HL-60/S4 (cell line): ENCODE measurements around the gene TCN2.
"Not testable (repeated sequence)": the region's sequence is repeated elsewhere in the genome, so short reads cannot be mapped to it uniquely, and the experiment has no call there.

ENCODE experiments used
- in situ Hi-C: fragments of 300-500 bp; cut with MboI; formaldehyde crosslinking; loops from 2 replicates; pipeline ENCODE4 v1.14.3; 2022; ENCODE audit warnings: low sequenced_read_pairs

Gene TCN2

GRCh38 chr22:30606455-30607299 is at the start of gene TCN2:
TSS of gene TCN2 (plus strand) at chr22:30607174. CDS start at chr22:30607332, 158 bp downstream.
- in situ Hi-C loops = no loop called here

- in situ Hi-C loops = no loop called here
Observed at GRCh38 chr22:30557243-30557642, 49.7 kb upstream of the TCN2 start.

- in situ Hi-C loops = no loop called here
Observed at GRCh38 chr22:30559889-30560288, 47.1 kb upstream of the TCN2 start.

- in situ Hi-C loops = not testable (repeated sequence)
Observed at GRCh38 chr22:30560643-30561202, 46.3 kb upstream of the TCN2 start.

GRCh38 chr22:30561402-30562189 is 45.4 kb upstream of the TCN2 start:
- in situ Hi-C loops = no loop called here

DNA sequence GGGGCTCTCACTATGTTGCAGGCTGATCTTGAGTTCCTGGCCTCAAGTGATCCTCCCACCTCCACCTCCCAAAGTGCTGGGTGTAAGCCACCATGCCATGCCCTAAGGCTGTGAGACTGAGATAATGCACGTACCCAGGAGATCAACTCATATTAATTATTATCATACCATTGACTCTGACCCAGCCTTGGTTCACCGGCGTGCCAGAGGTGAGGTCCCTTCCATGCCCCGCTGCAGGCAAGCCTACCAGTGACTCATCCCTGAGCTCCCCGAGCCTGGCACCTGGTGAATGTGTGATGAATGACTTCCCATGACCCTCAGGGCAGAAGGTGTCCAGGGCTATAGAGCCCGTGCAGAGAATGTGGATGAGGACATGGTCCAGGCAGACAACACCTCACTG is 44.6 kb upstream of the TCN2 start:
- in situ Hi-C loops = no loop called here

- in situ Hi-C loops = no loop called here
Observed at GRCh38 chr22:30564045-30564760, 42.8 kb upstream of the TCN2 start.

DNA sequence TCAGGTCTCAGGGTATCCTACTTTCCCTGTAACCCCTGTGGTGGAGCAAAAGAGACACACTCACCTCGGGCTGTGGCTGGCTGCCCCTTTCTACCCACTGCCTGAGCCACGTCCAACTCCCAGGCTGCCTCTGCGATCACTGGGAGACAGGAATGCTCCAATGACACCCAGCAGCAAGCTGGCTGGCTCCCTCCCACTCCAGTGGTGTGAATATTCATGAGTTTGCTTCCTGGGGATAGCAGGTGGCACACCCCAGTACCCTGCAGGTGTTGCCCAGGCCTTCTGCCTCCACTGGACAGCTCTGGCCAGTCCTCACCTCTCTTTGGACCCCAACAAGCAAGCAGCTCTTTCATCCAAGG is 42.2 kb upstream of the TCN2 start:
- in situ Hi-C loops = no loop called here

DNA sequence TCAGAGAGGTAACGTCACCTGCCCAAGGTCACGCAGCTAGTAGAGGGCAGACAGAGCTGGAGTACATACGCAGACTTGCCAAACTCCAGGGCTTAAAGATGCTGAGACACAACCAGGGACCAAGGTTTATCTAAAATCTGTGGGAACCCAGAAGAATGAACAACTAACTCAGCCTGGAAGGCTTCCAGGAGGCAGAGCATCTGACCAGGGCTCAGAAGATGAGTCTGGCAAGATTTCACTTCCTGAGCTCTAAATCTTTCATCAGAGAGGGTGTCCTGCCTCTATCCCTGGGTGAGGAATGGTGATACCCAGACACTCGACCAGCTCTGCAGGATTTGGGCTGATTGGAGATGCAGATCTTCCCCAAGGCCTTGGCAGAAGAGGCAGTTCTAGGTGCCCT is 41.6 kb upstream of the TCN2 start:
- in situ Hi-C loops = no loop called here

DNA sequence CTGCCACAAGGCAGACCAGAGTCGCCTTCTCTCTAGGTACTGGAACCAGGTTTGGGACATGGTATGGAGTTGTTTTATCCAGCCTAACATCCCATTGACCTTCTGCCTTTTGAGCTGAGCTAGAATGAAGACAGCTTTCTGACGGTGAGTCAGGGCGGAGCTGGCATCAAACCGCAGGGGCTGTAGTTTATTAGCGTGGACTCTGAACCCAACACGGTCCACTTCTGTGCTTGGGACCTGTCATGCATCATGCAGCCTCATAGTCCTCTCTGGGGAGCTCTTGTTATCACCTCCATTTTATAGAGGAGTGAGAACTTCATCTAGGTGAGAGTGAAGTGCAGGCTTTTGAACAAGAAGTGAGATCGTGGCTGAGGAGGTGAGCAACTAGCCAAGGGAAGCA is 40.8 kb upstream of the TCN2 start:
- in situ Hi-C loops = no loop called here

GRCh38 chr22:30567277-30567676 is 39.7 kb upstream of the TCN2 start:
- in situ Hi-C loops = not testable (repeated sequence)

- in situ Hi-C loops = no loop called here
Observed at GRCh38 chr22:30568137-30568805, 38.7 kb upstream of the TCN2 start.

- in situ Hi-C loops = no loop called here
Observed at GRCh38 chr22:30569674-30570202, 37.2 kb upstream of the TCN2 start.

- in situ Hi-C loops = no loop called here
Observed at GRCh38 chr22:30572210-30572609, 34.8 kb upstream of the TCN2 start.

- in situ Hi-C loops = no loop called here
Observed at GRCh38 chr22:30572840-30573593, 34.0 kb upstream of the TCN2 start.

DNA sequence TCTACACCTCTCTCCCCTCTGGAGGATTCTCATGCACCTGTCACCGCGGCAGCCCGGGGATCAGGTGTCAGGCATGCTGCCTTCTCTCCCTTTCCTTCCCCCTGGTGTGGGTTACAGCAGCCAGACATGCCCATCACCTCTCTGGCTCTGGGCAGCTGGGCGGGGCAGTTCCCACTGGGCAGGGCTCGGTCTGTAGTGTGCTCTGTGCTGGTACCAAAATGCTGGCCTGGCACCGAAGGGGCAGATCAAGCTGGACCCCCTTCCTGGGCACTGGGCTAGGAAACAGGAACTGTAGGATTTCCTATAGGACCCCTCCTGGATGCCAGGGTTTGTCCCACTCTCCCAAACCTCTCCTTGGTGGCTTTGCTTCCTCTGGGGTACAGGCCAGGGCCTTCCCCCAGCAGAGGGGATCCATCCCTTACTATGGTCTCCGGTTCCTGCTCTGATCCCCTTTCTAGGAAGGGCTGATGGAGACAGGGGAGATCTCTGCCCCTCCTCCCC is 33.3 kb upstream of the TCN2 start:
- in situ Hi-C loops = no loop called here

- in situ Hi-C loops = no loop called here
Observed at GRCh38 chr22:30574095-30574981, 32.6 kb upstream of the TCN2 start, which contains the start of gene GAL3ST1. TSS of gene GAL3ST1 (minus strand) at chr22:30574665. CDS start at chr22:30557392, 17,273 bp downstream.

DNA sequence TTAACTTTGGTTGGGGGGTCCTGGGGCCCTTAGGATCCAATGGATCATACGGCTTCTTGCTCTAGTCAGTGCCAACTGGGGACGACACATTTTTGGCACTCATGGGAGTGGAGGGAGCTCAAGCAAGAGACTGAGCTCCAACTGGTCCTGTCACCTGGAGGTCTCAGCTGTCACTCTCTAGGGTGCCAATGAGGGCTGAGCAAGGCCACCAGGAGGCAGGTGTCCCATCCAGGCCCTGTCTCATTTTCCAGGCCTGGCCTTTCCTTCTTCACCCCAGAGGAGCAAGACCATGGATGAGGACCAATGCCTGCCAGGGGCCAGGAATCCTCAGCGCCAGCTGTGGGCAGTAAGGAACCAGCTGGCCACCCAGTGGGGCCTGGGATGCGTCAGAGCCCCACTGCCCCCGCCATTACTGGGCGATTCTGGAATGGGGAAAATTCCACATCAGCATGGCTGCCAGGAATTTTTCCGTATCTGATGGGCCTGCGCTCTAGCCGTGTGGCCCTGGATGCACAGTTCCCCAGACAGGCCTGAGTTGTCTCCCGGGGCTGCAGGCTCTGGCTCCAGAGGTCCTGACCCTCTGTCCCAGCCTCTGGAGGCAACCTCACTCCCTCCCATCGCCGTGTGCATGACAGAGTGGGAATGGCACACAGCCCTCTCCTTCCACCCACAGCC is 31.8 kb upstream of the TCN2 start:
- in situ Hi-C loops = no loop called here
